Posterior vena cava (tissue), 2 donors: ENCODE results near the gene TMC2. TPM values are rescaled to one million over a fixed set of nuclear protein-coding genes. Genes with fewer than 3 reads are reported as not detected.
"Not testable (repeated sequence)": the region's sequence is repeated elsewhere in the genome, so short reads cannot be mapped to it uniquely, and the experiment has no call there.

Source experiments
- DNase-seq: peaks from one replicate; pipeline ENCODE4 v3.0.0-alpha.2; 2020; ENCODE audit warnings: low spot score
- intact Hi-C, 2 donors: fragments of 100-400 bp; cut with DNase I; formaldehyde crosslinking; loops; one replicate each; pipeline versions ENCODE4 v1.14.1 to v1.14.2; 2022 to 2023
- long read RNA-seq, 2 donors: library from polyadenylated mRNA; unstranded; transcript quantifications; one replicate each; pipeline ENCODE4 v2.0.0, GENCODE V29; 2020 to 2021
- total RNA-seq, 2 donors: library from RNA; stranded (reverse); fragmentation: NEBNext Ultra II Directional; extraction: Animal tissue kit (Norgen Biotek cat#: 25700); gene quantifications; one replicate each; pipeline ENCODE4 v1.2.1, GENCODE V29; 2021
- donor health status: DM: yes; HTN: yes; CAD: no.
- donor health status: DM: yes; HTN: yes; CAD: no.

The TMC2 gene, protein sequence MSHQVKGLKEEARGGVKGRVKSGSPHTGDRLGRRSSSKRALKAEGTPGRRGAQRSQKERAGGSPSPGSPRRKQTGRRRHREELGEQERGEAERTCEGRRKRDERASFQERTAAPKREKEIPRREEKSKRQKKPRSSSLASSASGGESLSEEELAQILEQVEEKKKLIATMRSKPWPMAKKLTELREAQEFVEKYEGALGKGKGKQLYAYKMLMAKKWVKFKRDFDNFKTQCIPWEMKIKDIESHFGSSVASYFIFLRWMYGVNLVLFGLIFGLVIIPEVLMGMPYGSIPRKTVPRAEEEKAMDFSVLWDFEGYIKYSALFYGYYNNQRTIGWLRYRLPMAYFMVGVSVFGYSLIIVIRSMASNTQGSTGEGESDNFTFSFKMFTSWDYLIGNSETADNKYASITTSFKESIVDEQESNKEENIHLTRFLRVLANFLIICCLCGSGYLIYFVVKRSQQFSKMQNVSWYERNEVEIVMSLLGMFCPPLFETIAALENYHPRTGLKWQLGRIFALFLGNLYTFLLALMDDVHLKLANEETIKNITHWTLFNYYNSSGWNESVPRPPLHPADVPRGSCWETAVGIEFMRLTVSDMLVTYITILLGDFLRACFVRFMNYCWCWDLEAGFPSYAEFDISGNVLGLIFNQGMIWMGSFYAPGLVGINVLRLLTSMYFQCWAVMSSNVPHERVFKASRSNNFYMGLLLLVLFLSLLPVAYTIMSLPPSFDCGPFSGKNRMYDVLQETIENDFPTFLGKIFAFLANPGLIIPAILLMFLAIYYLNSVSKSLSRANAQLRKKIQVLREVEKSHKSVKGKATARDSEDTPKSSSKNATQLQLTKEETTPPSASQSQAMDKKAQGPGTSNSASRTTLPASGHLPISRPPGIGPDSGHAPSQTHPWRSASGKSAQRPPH
- total RNA-seq, result under 1 TPM; 0.14 to 0.56 TPM
- long read RNA-seq, donor 1, partial matches to known transcripts, result 0 of 1 reads
- long read RNA-seq, donor 1, other reads (novel, unspliced or antisense), result 1 of 1 reads
- long read RNA-seq, donor 2, partial matches to known transcripts, result 0 of 1 reads
- long read RNA-seq, donor 2, other reads (novel, unspliced or antisense), result 1 of 1 reads

- no peak for DNase-seq
- intact Hi-C loops, result no loop called here
Observed at GRCh38 chr20:2536560-2536986, at the start of gene TMC2. TMC2 (plus strand) TSS chr20:2536573; CDS start chr20:2536622, 49 bp downstream.

- intact Hi-C loops, DNase-seq: not testable (repeated sequence)
Observed at GRCh38 chr20:2502808-2503384, 33.5 kb upstream of the TMC2 start.

- DNase-seq, intact Hi-C loops: not testable (repeated sequence)
Observed at GRCh38 chr20:2504803-2505202, 31.6 kb upstream of the TMC2 start.

DNA sequence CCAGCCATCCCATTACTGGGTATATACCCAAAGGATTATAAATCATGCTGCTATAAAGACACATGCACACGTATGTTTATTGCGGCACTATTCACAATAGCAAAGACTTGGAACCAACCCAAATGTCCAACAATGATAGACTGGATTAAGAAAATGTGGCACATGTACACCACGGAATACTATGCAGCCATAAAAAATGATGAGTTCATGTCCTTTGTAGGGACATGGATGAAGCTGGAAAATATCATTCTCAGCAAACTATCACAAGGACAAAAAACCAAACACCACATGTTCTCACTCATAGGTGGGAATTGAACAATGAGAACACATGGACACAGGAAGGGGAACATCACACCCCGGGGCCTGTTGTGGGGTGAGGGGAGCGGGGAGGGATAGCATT lies 29.9 kb upstream of the TMC2 start:
- DNase-seq, intact Hi-C loops: not testable (repeated sequence)

DNA sequence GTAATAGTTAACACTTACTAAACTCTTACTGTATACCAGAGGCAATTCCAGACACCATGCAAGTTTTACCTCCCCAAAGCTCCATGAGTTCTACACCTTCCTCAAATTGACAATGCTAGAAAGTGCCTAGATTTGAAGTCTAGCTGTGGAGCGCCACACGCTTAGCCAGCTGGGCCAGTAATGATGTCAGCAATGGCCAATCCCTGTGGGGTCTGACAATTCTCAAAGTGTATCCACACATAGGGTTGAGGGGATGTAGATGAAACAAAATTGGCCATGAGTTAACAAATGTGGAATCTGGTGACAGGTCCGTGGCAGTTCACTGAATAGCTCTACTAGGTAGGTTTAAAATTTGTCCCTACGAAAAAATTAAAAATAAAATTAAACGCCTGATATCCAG lies 28.9 kb upstream of the TMC2 start:
- DNase-seq, result no peak
- intact Hi-C loops, result no loop called here

- intact Hi-C loops, result no loop called here
- DNase-seq, result peak; percentile 80
Observed at GRCh38 chr20:2507875-2508630, 28.3 kb upstream of the TMC2 start.

DNA sequence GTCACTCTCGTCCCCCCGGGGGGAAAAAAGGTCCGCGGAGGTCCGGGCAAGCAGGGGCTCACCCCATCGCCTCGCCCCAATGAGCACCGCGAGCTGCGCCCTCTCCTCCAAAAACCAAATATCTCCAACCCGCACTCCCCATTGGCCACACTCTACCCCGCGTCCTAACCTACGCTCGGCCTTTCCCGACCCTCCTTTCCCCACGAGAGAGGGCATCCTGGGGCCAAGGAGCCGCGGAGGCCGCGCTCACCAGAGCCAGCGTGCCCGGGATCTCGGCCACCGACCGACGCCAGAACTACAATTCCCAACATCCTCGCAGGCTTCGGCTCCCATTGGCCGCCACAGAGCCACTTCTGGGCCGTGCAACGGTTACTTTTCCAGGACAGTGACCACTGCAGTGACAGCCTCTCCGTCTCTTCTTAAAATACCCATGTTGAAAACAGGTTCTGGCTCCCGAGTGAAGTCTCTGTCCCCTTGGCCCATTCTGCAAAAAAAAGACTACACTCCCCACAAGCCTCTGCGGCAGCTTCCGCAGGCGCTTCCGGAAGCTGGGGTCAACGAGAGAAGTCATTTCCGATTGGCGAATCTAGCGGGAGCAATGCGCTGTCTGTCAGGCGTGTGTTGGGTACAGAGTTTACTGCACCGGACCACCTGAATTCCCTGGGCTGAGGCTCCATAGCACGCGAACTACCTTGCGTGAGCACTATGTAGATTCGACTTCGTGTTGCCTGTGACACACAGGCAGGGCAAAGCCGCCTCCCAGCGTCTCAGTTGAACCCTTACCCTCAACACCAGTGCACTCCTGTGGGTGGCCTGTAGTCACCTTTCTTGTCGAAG lies 27.5 kb upstream of the TMC2 start, which contains the start of gene ZNF343:
Gene ZNF343, minus strand, starts transcription at position 285 of the 837 bp plus-strand sequence. CDS start 15,020 bp downstream, outside the sequence.
- peak; percentile 94 for DNase-seq
- intact Hi-C loops, result no loop called here

- intact Hi-C loops, result no loop called here
- peak; percentile 66 for DNase-seq
Observed at GRCh38 chr20:2509468-2509781, 26.9 kb upstream of the TMC2 start.

DNA sequence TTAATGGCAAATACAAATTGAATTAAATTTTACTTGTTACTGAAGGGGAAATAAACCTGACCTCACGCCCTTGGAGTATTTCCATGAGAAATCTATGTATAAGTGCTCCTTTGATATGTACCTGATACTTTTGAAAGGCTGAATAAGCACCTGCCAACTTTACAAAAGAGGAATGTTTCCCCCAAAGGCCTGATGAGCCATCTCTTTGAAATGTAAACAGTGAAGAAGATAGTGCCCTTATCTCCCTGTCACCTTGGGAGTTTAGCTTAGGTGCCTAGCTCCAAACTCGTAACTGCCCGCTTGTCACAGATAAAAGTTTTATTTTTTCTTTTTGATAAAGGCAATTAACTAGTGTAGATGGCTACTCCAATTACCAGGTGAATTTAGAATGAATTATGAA lies 26.6 kb upstream of the TMC2 start:
- intact Hi-C loops, result no loop called here
- no peak for DNase-seq

- DNase-seq, result no peak
- intact Hi-C loops, result no loop called here
Observed at GRCh38 chr20:2515203-2515602, 21.2 kb upstream of the TMC2 start.

DNA sequence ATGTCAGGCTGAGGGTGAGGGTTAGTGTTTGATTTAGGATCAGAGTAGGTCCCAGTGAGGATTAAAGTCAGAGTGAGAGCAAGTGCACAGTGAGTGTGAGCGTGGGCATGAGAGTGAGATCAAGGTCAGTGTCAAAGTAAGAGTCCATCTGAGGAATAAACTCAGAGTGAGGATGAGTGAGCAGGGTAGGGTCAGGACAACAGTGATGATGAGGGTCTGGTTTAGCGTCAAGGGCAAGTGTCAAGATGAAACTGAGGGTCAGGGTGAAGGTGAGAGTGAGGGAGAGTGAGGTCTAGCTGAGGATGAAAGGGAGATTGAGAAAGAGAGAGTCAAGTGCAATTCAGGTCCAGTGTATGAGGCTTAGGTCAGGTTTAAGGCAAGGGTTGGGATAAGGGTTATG lies 20.0 kb upstream of the TMC2 start:
- intact Hi-C loops, result no loop called here
- DNase-seq, result no peak

GRCh38 chr20:2518096-2518495 lies 18.3 kb upstream of the TMC2 start:
- no peak for DNase-seq
- intact Hi-C loops, result no loop called here

DNA sequence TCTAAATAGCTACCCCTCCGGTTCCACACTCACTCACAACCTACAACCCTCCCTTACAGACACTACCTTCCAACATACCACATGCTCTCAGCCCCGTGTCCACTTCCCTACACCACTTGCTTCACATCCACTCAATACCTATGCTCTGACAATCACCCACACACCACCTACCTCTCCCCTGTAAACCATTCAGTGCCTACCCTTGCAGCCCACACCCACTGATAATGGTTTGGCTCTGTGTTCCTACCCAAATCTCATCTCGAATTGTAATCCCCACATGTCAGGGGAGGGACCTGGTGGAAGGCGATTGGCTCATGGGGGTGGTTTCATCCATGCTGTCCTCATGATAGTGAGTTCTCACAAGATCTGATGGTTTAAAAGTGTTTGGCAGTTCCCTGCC lies 17.8 kb upstream of the TMC2 start:
- intact Hi-C loops, result no loop called here
- no peak for DNase-seq

DNA sequence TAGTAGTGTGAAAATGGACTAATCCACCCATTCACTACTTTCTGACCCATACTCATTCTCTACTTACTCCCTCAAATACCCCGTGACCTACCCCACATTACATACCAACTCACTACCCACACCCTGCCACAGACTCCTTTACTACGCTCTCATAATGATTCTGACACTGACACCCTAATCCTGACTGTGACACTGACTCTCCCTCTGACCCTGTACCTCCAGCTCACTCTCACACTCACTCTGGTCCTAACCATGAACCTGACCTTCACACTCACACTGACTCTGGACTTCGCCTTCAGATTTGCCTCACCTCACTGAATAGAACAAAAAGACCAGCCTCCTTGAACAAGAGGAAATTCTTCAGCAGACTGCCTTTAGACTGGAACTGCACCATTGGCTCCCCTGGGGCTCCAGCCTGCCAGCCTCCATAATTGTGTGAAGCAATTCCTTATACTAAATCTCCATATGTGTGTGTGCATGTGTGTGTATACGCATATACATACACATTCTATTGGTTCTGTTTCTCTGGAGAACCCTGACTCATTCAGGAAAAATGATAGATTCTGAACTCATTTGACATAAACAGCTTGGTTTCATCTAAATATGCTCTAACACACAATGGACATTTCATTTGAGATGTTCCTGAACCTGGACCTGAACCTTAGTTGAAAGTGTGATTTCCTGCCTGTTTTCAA lies 17.1 kb upstream of the TMC2 start:
- intact Hi-C loops, result no loop called here
- no peak for DNase-seq

DNA sequence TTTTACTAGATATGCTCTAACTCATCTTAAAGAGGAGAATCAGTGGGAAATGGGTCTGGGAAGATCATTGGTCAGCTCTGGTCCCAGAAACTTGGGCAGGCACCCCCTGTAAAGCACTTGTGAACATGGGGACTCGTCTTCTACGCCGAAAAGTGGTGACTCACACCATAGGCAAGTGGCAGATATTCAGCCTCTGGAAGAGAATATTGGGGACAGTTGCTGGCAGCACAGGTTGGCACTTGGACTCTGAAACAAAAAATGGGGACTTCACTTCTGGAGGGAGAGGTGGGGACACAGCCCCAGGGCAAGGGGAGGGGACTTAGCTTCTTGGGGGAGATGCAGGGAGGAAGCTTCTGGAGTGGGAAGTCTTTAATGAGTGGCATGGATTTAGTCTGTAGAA lies 15.8 kb upstream of the TMC2 start:
- intact Hi-C loops, result loop anchor here (5.0 to 10.0 kb wide), 2 partner anchors 127 to 134 kb away; partner anchors contain the start of gene NOP56 (in 1 of the 2)
- peak; percentile 32 for DNase-seq

GRCh38 chr20:2521369-2522305 lies 14.7 kb upstream of the TMC2 start:
- DNase-seq, result peak; percentile 78
- intact Hi-C loops, result loop anchor here (5.0 to 10.0 kb wide), 2 partner anchors 126 to 133 kb away; partner anchors contain the start of gene NOP56 (in 1 of the 2)
